LoVo (cell line): ENCODE results near the gene DOCK8.

Experiments used
- DNase-seq: peaks from one replicate; pipeline ENCODE4 v3.0.0-alpha.2; 2016; ENCODE audit warnings: low spot score

DOCK8 gene

GRCh38 chr9:503881-504852 is 289.5 kb downstream of the DOCK8 start, which contains the start of gene KANK1:
Gene KANK1, plus strand, starts transcription at chr9:504695.
- DNase-seq, result peak; percentile 88

DNA sequence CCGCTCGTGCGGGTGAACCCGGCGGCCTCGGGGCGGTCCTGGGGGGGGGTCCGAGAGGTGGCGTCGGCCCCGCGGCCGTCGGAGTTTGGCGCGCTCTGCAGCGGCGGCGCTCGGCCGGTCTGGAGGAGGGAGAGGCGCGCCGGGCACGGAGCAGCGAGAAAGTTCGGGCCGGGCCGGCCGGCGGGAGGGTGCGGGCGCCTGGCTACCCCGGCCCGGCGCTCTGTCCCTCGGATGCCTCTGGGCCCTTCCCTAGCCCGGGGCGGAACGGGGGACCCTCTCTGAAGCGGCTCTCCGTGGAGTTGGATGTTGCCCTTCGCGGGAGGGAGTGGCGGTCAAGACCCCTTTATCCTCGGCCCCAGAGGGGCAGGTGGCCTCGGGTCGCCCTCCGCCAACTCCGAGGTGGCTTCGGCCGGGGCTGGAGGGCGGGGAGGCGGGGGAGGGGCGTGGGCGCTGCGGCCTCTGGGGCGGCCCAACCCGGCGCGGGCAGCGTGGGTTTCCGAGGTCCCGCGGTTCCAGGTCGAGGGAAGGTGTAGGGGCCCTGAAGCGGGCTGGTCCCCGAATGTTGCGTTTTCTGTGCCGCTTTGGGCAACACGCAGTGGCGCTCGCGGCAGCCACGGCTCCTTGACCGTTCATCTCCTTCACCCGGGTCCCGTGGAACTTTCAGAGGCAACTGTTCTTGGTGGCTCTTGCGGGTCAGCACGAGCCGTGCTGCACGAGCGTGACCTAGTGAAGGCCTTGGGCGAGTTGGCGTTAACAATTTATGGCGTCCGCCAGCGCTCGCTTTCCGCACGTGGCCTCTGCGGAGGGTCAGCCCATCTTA is 290.5 kb downstream of the DOCK8 start:
- no peak for DNase-seq

DNA sequence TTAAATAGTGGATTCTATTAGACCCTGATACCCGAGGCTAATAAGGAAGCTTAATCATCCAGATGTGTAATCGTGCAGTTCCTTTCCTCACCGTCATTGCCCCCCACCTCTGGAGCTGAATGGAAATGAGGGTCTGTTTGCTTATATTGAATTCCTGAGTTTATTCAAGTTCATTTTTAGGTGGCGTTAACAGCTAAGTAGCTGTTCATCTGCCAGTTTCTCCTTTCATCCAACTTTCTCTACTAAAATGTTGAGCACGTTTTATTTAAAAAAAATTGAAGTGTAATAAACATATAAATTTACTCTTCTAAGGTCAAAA is 291.0 kb downstream of the DOCK8 start:
- no peak for DNase-seq

DNA sequence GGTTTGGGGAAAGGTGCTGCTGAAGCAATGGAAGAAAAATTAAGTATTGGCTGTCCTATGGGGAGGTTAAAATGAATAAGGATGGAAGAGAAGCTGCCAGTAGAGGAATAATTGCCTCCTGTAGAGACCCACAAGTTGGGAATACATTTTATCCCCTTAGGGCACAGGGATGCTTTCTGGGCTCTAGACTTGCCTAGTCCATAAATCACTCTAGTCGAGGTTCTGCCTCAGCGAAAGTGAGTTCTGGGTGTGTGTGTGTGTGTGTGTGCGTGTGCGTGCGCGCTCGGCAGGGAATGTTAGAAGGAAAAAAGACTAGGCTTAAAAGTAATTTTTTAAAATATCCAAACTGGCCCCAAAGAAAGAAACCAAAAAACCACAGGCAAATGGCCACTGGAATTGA is 291.6 kb downstream of the DOCK8 start:
- DNase-seq, result no peak

GRCh38 chr9:511861-512260 is 297.2 kb downstream of the DOCK8 start:
- DNase-seq, result no peak

- DNase-seq, result no peak
Measured at GRCh38 chr9:512555-513272, 298.0 kb downstream of the DOCK8 start.
